ENCODE data around the gene ZNRF2. TPM values are rescaled to one million over a fixed set of nuclear protein-coding genes. Genes with fewer than 3 reads are reported as not detected.

ZNRF2 gene
- total RNA-seq, 4 donors from 2014 or later: 44.2 to 57.4 (median 48.0) TPM

- Histone ChIP-seq H3K4me3 (replicated peaks in 1 of 3) (no peak overlapping the region), H3K36me3 (no peaks in the 10 kb centered on the region), H3K27me3 (no peaks in the 10 kb centered on the region), H3K4me1 (peaks cover 0 to 9% of the 10 kb centered on the region in 2 donors), H3K9me3 (no peaks in the 10 kb centered on the region), H3K27ac (no peak overlapping the region)
- WGBS, 2 donors: 91 to 93% methylated on average over 3 of the region's 3 CpGs
- no peak for DNase-seq
- TF ChIP-seq, protein P1, sequence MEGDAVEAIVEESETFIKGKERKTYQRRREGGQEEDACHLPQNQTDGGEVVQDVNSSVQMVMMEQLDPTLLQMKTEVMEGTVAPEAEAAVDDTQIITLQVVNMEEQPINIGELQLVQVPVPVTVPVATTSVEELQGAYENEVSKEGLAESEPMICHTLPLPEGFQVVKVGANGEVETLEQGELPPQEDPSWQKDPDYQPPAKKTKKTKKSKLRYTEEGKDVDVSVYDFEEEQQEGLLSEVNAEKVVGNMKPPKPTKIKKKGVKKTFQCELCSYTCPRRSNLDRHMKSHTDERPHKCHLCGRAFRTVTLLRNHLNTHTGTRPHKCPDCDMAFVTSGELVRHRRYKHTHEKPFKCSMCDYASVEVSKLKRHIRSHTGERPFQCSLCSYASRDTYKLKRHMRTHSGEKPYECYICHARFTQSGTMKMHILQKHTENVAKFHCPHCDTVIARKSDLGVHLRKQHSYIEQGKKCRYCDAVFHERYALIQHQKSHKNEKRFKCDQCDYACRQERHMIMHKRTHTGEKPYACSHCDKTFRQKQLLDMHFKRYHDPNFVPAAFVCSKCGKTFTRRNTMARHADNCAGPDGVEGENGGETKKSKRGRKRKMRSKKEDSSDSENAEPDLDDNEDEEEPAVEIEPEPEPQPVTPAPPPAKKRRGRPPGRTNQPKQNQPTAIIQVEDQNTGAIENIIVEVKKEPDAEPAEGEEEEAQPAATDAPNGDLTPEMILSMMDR (IDR thresholded peaks at IDR 0.05): no peak
- no peak for TF ChIP-seq POLR2A (IDR thresholded peaks at IDR 0.05)
- intact Hi-C loops (cut with DNase I): no loop called here
Measured at GRCh38 chr7:30312178-30312577, 27.8 kb downstream of the ZNRF2 start.

DNA sequence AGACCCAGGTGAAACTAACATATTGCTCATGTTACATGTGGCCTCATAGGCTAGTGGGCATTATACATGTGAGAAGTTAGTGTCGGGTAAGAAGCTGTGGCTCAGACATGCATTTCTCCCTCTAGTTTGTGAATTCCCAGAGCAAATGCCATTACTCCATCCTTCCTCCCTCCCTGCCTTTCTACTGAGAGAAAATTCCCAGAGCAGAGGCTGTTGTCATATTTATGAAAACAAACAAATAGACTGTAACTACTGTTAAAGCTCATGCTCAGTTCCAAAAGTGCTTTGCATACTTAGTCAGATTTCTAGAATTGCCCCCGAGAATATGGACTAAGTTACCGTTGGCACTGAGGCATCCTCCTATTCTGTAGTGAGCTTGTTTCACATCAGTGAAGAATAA lies 29.0 kb downstream of the ZNRF2 start:
- WGBS, 2 donors: 72 to 89% methylated on average over 3 of the region's 3 CpGs
- no peaks in the 10 kb centered on the region for H3K36me3 ChIP-seq
- no peak overlapping the region for H3K27ac ChIP-seq
- no peaks in the 10 kb centered on the region for H3K9me3 ChIP-seq
- intact Hi-C loops (cut with DNase I): no loop called here
- H3K4me3 ChIP-seq (replicated peaks in 1 of 3): no peak overlapping the region
- no peaks in the 10 kb centered on the region for H3K27me3 ChIP-seq
- no peak for TF ChIP-seq POLR2A (IDR thresholded peaks at IDR 0.05)
- TF ChIP-seq, protein P1 (IDR thresholded peaks at IDR 0.05): no peak
- peaks cover 0 to 6% of the 10 kb centered on the region in 2 donors for H3K4me1 ChIP-seq
- DNase-seq: no peak

- no peak overlapping the region for H3K4me3 ChIP-seq (replicated peaks in 1 of 3)
- H3K4me1 ChIP-seq: peaks cover 0 to 3% of the 10 kb centered on the region in 2 donors
- H3K36me3 ChIP-seq: no peaks in the 10 kb centered on the region
- intact Hi-C loops (cut with DNase I): no loop called here
- TF ChIP-seq, protein P1 (IDR thresholded peaks at IDR 0.05): no peak
- TF ChIP-seq POLR2A (IDR thresholded peaks at IDR 0.05): no peak
- no peaks in the 10 kb centered on the region for H3K27me3 ChIP-seq
- no peak for DNase-seq
- 90 to 91% methylated on average over 5 of the region's 5 CpGs for WGBS, 2 donors
- H3K9me3 ChIP-seq: no peaks in the 10 kb centered on the region
- no peak overlapping the region for H3K27ac ChIP-seq
Measured at GRCh38 chr7:30313793-30314192, 29.4 kb downstream of the ZNRF2 start.

DNA sequence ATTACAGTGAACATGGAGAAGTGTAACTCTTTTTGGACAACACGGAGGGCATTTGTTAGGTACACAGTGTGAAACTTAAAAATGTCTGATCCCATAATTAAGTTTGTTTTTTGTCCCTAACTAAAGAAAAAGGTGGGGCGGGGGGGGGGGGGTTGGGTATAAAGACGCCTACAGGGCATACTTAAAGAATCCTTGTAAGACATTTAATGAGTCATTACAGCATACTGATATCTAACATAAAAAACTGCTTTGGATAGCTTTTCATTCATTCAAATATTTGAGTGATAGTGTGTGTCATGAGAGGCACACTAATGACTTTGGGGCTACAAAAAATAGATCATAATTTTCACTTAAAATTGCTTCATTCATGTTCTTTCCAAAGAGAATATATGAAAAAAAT lies 31.2 kb downstream of the ZNRF2 start:
- Histone ChIP-seq H3K4me3 (replicated peaks in 1 of 3) (no peak overlapping the region), H3K36me3 (no peaks in the 10 kb centered on the region), H3K27ac (no peak overlapping the region), H3K27me3 (no peaks in the 10 kb centered on the region), H3K9me3 (no peaks in the 10 kb centered on the region), H3K4me1 (no peaks in the 10 kb centered on the region)
- DNase-seq: no peak
- intact Hi-C loops (cut with DNase I): no loop called here
- WGBS, 2 donors: 92 to 98% methylated on average over 3 of the region's 3 CpGs
- TF ChIP-seq, protein P1 (IDR thresholded peaks at IDR 0.05): no peak
- no peak for TF ChIP-seq POLR2A (IDR thresholded peaks at IDR 0.05)

DNA sequence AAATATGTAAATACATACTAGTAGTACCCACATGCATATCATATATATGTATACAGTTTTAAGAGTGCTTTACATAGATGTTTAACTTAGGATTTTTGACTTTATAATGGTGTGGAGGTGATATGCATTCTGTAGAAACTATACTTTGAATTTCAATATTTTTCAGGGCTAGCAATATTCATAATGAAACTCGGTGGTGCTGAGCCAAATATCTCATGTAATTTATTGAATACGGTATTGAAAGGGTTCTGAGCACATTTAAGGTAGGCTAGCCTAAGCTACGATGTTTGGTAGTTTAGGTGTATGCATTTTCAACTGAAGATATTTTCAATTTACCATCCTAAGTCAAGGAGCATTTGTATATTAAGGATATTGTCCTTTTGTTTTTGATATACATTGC lies 36.0 kb downstream of the ZNRF2 start:
- Histone ChIP-seq H3K4me3 (replicated peaks in 1 of 3) (no peak overlapping the region), H3K4me1 (peaks cover 15 to 20% of the 10 kb centered on the region in 2 donors), H3K27ac (no peak overlapping the region), H3K9me3 (no peaks in the 10 kb centered on the region), H3K27me3 (no peaks in the 10 kb centered on the region), H3K36me3 (no peaks in the 10 kb centered on the region)
- TF ChIP-seq, protein P1 (IDR thresholded peaks at IDR 0.05): no peak
- TF ChIP-seq POLR2A (IDR thresholded peaks at IDR 0.05): no peak
- WGBS, 2 donors: 86 to 93% methylated on average over 3 of the region's 3 CpGs
- intact Hi-C loops (cut with DNase I): no loop called here
- no peak for DNase-seq

Data from thyroid gland (tissue), 4 donors.